K562 (cell line): ENCODE data around the gene DGCR8. TPM values are rescaled to one million over a fixed set of nuclear protein-coding genes. Genes with fewer than 3 reads are reported as not detected.

Experiments used
- ATAC-seq: fragments of 200-7000 bp; cut with Tn5 transposase; 3 replicates; pipeline ENCODE4 v1.9.1; 2020; ENCODE audit warnings: moderate library complexity
- BruUV-seq: library from RNA; stranded (reverse); fragments of 400-500 nt; replicated peaks from 2 replicates; lab custom pipeline; 2021; lab: Mats Ljungman, UMichigan
- CTCF ChIA-PET: fragments of 300-600 bp; formaldehyde crosslinking; extraction: SDS; loops from one replicate; lab custom pipeline; 2021; ENCODE audit warnings: low intra/inter-chr PET ratio; lab: Yijun Ruan, JAX
- POLR2A ChIA-PET: fragments of 300-600, 350-650 bp; sonication (Branson Sonifier 250); formaldehyde crosslinking; extraction: SDS; loops from one replicate; lab custom pipeline; 2021; ENCODE audit warnings: antibody characterized with exemption, inconsistent platforms; lab: Yijun Ruan, JAX
- DNase-seq, 4 experiments: peaks; one replicate each; pipeline versions ENCODE4 v3.0.0 to v3.0.0-alpha.2; 2011 to 2018; ENCODE audit warnings: low spot score in 3 of 4, mixed read lengths in 3 of 4; ENCODE audit errors: extremely low read depth in 1 of 4
- FAIRE-seq: peaks from 2 replicates; lab custom pipeline; 2011; peaks lifted over from hg19 to GRCh38; lab: Jason Lieb, UNC
- H2AFZ ChIP-seq: 2 replicates; pipeline ENCODE4 v1.6.0; 2011; ENCODE audit warnings: low read depth, low read length, control low read depth, inconsistent platforms
- H3K27ac ChIP-seq: fragments of 200-600 bp; 3 replicates; pipeline ENCODE4 v1.8.0; 2011; ENCODE audit warnings: low read depth, mild to moderate bottlenecking, control low read depth, inconsistent platforms, low read length, moderate library complexity, mixed read lengths; ENCODE audit errors: extremely low read depth
- H3K27me3 ChIP-seq, 2 experiments: fragments of 300-600 bp in 1 of 2; 2 replicates in 1 of 2; 3 replicates in 1 of 2; pipeline versions ENCODE4 v1.6.0 to v1.8.0; 2011; ENCODE audit warnings: inconsistent platforms in 2 of 2, low read length in 2 of 2, mild to moderate bottlenecking in 1 of 2, mixed read lengths in 1 of 2, moderate library complexity in 1 of 2; ENCODE audit not compliant: control insufficient read depth in 2 of 2, insufficient read depth in 2 of 2
- H3K36me3 ChIP-seq: fragments of 300-600 bp; 3 replicates; pipeline ENCODE4 v1.8.0; 2011; ENCODE audit warnings: mild to moderate bottlenecking, low read length, inconsistent platforms; ENCODE audit not compliant: control insufficient read depth, insufficient read depth
- H3K4me1 ChIP-seq, 2 experiments: fragments of 200-600 bp in 1 of 2; replicated peaks in 1 of 2; 2 replicates in 1 of 2; 3 replicates in 1 of 2; pipeline versions ENCODE4 v1.5.1 to v1.8.0; 2011; ENCODE audit warnings: inconsistent platforms in 2 of 2, low read length in 2 of 2, mild to moderate bottlenecking in 1 of 2, mixed read lengths in 1 of 2, moderate library complexity in 1 of 2; ENCODE audit not compliant: control insufficient read depth in 2 of 2, insufficient read depth in 2 of 2
- H3K4me2 ChIP-seq: 2 replicates; pipeline ENCODE4 v1.6.1; 2011; ENCODE audit warnings: low read length, control low read depth, inconsistent platforms, mixed read lengths; ENCODE audit not compliant: insufficient read depth
- H3K4me3 ChIP-seq: fragments of 200-600 bp; sonication (generic), shearing (Covaris generic); 2 replicates; pipeline ENCODE4 v1.5.1; 2016; ENCODE audit warnings: control low read depth, inconsistent platforms
- H3K79me2 ChIP-seq: fragments of 200-600 bp; 3 replicates; pipeline ENCODE4 v1.8.0; 2011; ENCODE audit warnings: low read length, inconsistent platforms; ENCODE audit not compliant: control insufficient read depth, insufficient read depth
- H3K9ac ChIP-seq, 2 experiments: 2 replicates each; pipeline versions ENCODE4 v1.6.0 to v1.6.1; 2011; ENCODE audit warnings: low read depth in 2 of 2, low read length in 2 of 2, control low read depth in 1 of 2, inconsistent platforms in 1 of 2, mild to moderate bottlenecking in 1 of 2, mixed read lengths in 1 of 2; ENCODE audit not compliant: insufficient read depth in 1 of 2
- H3K9me1 ChIP-seq: one replicate; pipeline ENCODE4 v1.6.0; 2011; ENCODE audit warnings: inconsistent platforms, mild to moderate bottlenecking, low read length, moderate library complexity; ENCODE audit not compliant: control insufficient read depth, insufficient read depth
- H3K9me3 ChIP-seq: replicated peaks from 2 replicates; pipeline ENCODE4 v1.5.1; 2011; ENCODE audit warnings: low read depth, low read length, inconsistent platforms; ENCODE audit not compliant: control insufficient read depth, insufficient read depth
- H4K20me1 ChIP-seq: replicated peaks from 2 replicates; pipeline ENCODE4 v1.6.1; 2011; ENCODE audit warnings: low read length, inconsistent platforms, mixed read lengths; ENCODE audit not compliant: control insufficient read depth, insufficient read depth
- ETS2 ChIP-seq: IDR thresholded peaks from 2 replicates; pipeline ENCODE4 v1.6.1; 2016; ENCODE audit warnings: borderline replicate concordance, missing genetic modification characterization, mild to moderate bottlenecking, moderate library complexity, missing compliant biosample characterization; ENCODE audit not compliant: poor library complexity, severe bottlenecking
- GABPA ChIP-seq: fragments of 200-800 bp; sonication (Bioruptor generic); conservative IDR thresholded peaks from 2 replicates; pipeline ENCODE4 v1.6.1; 2016; ENCODE audit warnings: low read depth, missing genetic modification characterization, missing compliant biosample characterization
- HNRNPL ChIP-seq: fragments of 200-400 bp; formaldehyde crosslinking; IDR thresholded peaks from 2 replicates; pipeline ENCODE4 v1.6.1; 2017; ENCODE audit warnings: low read depth, mild to moderate bottlenecking, low read length
- HOMEZ ChIP-seq: fragments of 250-450 bp; sonication (Bioruptor Pico); IDR thresholded peaks from 2 replicates; pipeline ENCODE4 v1.4.0; 2020; ENCODE audit warnings: mild to moderate bottlenecking, moderate library complexity
- NCOR1 ChIP-seq: fragments of 450-650 bp; IDR thresholded peaks from 2 replicates; pipeline ENCODE4 v1.6.1; 2016; ENCODE audit warnings: mild to moderate bottlenecking, moderate library complexity
- NR4A1 ChIP-seq, 2 experiments: fragments of 250-450 bp in 1 of 2; fragments of 450-650 bp in 1 of 2; sonication (Bioruptor Pico) in 1 of 2; IDR thresholded peaks; 2 replicates each; pipeline versions ENCODE4 v1.4.0 to v1.6.1; 2016 to 2020; ENCODE audit warnings: mild to moderate bottlenecking in 2 of 2, missing compliant biosample characterization in 1 of 2, missing genetic modification characterization in 1 of 2, moderate library complexity in 1 of 2
- PATZ1 ChIP-seq: fragments of 250-450 bp; sonication (Bioruptor Pico); IDR thresholded peaks from 2 replicates; pipeline ENCODE4 v1.5.0; 2020; ENCODE audit warnings: mild to moderate bottlenecking, borderline replicate concordance
- TCF15 ChIP-seq: fragments of 250-450 bp; sonication (Bioruptor Pico); IDR thresholded peaks from 2 replicates; pipeline ENCODE4 v1.8.0; 2022; ENCODE audit warnings: moderate library complexity, mild to moderate bottlenecking, inconsistent platforms
- ZNF146 ChIP-seq: IDR thresholded peaks from one replicate; pipeline ENCODE4 v1.6.1; 2018; ENCODE audit warnings: missing compliant biosample characterization; ENCODE audit not compliant: unreplicated experiment
- ZNF57 ChIP-seq: fragments of 450-650 bp; formaldehyde crosslinking; IDR thresholded peaks from 2 replicates; pipeline ENCODE4 v1.4.0; 2020; ENCODE audit warnings: mild to moderate bottlenecking, moderate library complexity
- WGBS: fragments of 100-300 bp; shearing (Covaris generic); methylation state at CpG from one replicate; pipeline ENCODE4 v1.1.6; 2016; ENCODE audit warnings: low coverage, mixed read lengths; ENCODE audit not compliant: insufficient coverage; ENCODE audit errors: missing lambda C conversion rate; 5-methylcytosine and 5-hydroxymethylcytosine counted together
- in situ Hi-C: fragments of 300-500 bp; cut with MboI; formaldehyde crosslinking; loops from 4 replicates; pipeline ENCODE4 v1.15.0; 2018; ENCODE audit warnings: inconsistent platforms, mixed read lengths
- intact Hi-C: fragments of 100-400 bp; cut with micrococcal nuclease; formaldehyde crosslinking; loops from 2 replicates; pipeline ENCODE4 v1.14.2; 2022
- polyA plus RNA-seq, 8 experiments: library from polyadenylated mRNA; depleted of rRNA in 4 of 8; stranded (reverse) in 5 of 8; unstranded in 3 of 8; fragments of >200 nt; fragmentation: Nextera tagmentation in 2 of 8; fragmentation: Illumina TruSeq in 1 of 8; extraction: Ambion mirVana in 2 of 8; extraction: Trizol in 1 of 8; gene quantifications; 2 replicates each; pipeline versions ENCODE4 v1.2.1 to v1.2.3, GENCODE V29; 2011 to 2014; ENCODE audit warnings: inconsistent platforms in 1 of 8, missing spikeins in 1 of 8
- total RNA-seq, 7 experiments: library from RNA; depleted of rRNA in 6 of 7; stranded (reverse); fragments of >200 nt in 6 of 7; fragmentation: Illumina TruSeq in 2 of 7; extraction: Trizol in 2 of 7; gene quantifications; 2 replicates each; pipeline versions ENCODE4 v1.2.1 to v1.2.3, GENCODE V29; 2011 to 2021; ENCODE audit warnings: low replicate concordance in 1 of 7

Gene DGCR8
- total and polyA plus RNA-seq, 9 of the 15 experiments (the other 6 are each of a cell fraction or from before 2014, with no cell fraction given), result 5.9 to 144 (median 80.1) TPM

- TF ChIP-seq HOMEZ (CRISPR knock-in tag) (no peak), ETS2 (peak; percentile 26)
Observed at GRCh38 chr22:20130319-20130718, 50.3 kb downstream of the DGCR8 start (continued).

GRCh38 chr22:20130731-20131596 lies 50.9 kb downstream of the DGCR8 start:
- DNase-seq, result peak; percentile 95 to 100 (median 98)
- TF ChIP-seq HNRNPL, result peak; percentile 74; the same call in 1 of the 2 replicates
- TF ChIP-seq PATZ1 (CRISPR knock-in tag), result no peak
- no peak for TF ChIP-seq ZNF146 (CRISPR knock-in tag)
- TF ChIP-seq GABPA (tag), result no peak
- 0 out of 2 replicates have a peak, but pooled peaks have one; percentile 51 for TF ChIP-seq NR4A1 (CRISPR knock-in tag; IDR thresholded peaks at IDR 0.05)
- TF ChIP-seq NR4A1 (tag; IDR thresholded peaks at IDR 0.05), result 0 out of 2 replicates have a peak, but pooled peaks have one; percentile 19
- 0 out of 2 replicates have a peak, but pooled peaks have one; percentile 70 for TF ChIP-seq ZNF57 (CRISPR knock-in tag)
- no peak for TF ChIP-seq NCOR1
- TF ChIP-seq TCF15, result 0 out of 2 replicates have a peak, but pooled peaks have one; percentile 61

More at GRCh38 chr22:20130731-20131596, 50.9 kb downstream of the DGCR8 start:
- no TSS peak for BruUV-seq
- ChIA-PET POLR2A (interaction anchor here (0.6 to 8.3 kb wide), 13 partner anchors 8 to 691 kb away, joined by 3 to 212 read pairs (median 3); partner anchors contain the start of genes RANBP1 and TRMT2A), CTCF (interaction anchor here (5.8 kb wide), 1 partner anchor 160 kb away, joined by 80 read pairs; no protein-coding TSS in a partner anchor)
- H3K9me1 ChIP-seq, result peaks cover 4% of the 10 kb centered on the region
- peak overlapping the region; percentile 62 for H3K4me3 ChIP-seq
- H3K36me3 ChIP-seq, result peaks cover 23% of the 10 kb centered on the region; the same call in 2 of the 3 replicates
- H3K27me3 ChIP-seq, result no peaks in the 10 kb centered on the region
- H3K27ac ChIP-seq, result peak overlapping the region; percentile 20; the same call in 2 of the 3 replicates
- peaks cover 71% of the 10 kb centered on the region for H4K20me1 ChIP-seq
- ATAC-seq (peak; percentile 79), FAIRE-seq (no peak)
- peaks cover 11 to 79% of the 10 kb centered on the region in 2 experiments for H3K4me1 ChIP-seq
- H3K4me2 ChIP-seq, result peak overlapping the region; percentile 81
- 8% methylated on average over 70 of the region's 70 CpGs for WGBS
- no peaks in the 10 kb centered on the region for H3K9me3 ChIP-seq
- intact Hi-C loops (no loop called here), in situ Hi-C loops (no loop called here)
- H3K79me2 ChIP-seq, result peaks cover 21% of the 10 kb centered on the region
- peak overlapping the region; percentile 68 to 93; a peak in 3 of 4 replicates for H3K9ac ChIP-seq
- peak overlapping the region; percentile 85 for H2AFZ ChIP-seq
